LHCN-M2 (cell line): ENCODE data around the gene EFS. TPM values are rescaled to one million over a fixed set of nuclear protein-coding genes. Genes with fewer than 3 reads are reported as not detected.
A peak's percentile ranks its signal among the peaks of the same experiment; 100 is the strongest.

Source experiments
- DNase-seq: peaks from one replicate; pipeline ENCODE4 v3.0.0-alpha.2; 2012; ENCODE audit warnings: low read depth
- total RNA-seq: library from RNA; depleted of rRNA; stranded (reverse); fragments of >200 nt; gene quantifications from 2 replicates; pipeline ENCODE4 v1.2.3, GENCODE V29; 2014

Gene EFS
- total RNA-seq, 1 experiment from 2014 or later, result not detected

DNA sequence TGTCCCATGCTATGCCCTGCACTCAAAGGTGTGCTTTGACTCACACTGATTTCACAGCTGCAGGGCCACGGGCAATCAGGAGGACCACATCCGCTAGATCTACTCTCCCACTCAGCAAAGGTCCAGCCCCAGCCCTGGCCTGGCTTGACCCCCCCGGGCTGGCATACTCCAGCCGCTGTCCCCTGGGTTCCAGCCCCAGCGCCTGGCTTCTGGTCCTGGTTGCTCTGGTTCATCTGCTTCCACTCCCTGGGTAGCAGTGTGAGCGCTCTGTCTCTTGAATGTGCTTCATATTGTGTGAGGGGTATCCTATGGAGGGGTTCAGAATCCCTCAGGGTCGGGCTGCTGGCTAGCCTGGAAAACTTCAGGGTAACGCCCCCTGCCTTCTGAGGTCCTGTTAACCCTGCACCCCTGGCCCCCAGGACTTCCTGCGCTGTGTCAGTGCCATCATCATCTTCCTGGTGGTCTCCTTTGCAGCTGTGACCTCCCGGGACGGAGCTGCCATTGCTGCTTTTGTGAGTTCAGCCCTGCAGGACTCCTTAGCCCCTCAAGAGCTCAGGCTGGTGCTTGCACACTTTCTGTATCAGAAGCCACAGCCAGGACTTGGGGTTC, 13.7 kb upstream of the EFS start:
- DNase-seq, result no peak

- DNase-seq, result no peak
These were observed 12.9 kb upstream of the EFS start for GRCh38 chr14:23377573-23378563.

GRCh38 chr14:23377198-23377550, 12.2 kb upstream of the EFS start:
- no peak for DNase-seq

DNA sequence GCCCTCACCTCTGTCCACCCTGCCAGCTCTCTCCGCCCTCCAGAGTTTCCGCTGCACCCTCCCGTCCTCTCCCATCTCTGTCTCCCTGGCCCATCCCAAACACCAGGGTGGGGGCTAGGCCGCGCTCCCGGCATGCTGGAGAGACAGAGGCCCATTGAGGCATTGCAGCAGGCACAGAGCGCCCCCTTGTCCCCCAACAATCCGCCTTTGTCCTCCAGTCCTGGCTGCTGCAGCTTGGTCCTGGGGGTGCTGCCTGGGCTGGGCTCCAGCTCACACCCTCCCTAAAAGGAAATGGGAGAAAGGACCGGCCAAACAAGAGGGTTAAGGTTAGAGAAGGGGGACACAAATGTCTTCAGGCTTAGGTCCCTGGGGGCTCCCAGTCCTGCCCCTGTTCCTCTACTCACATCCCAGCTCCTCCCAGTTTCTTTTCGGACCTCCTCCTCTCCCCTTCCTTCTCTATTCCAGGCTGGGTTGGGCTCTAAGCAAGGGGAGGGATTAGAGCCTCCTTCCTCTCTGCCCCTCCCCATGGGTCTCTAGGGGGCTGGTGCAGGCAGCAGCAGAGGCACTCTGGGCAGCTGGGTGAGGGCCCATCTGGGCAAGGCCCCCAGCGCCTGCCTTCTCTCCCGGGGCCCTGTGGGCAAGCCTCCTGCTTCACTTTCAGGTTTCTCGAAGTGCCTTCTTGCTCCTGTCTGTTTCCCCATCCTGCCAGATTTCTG, 11.7 kb upstream of the EFS start, which contains the start of gene CMTM5:
CMTM5 (plus strand) TSS at position 565 of the 716 bp plus-strand sequence. CDS start 206 bp downstream, outside the sequence.
- no peak for DNase-seq

- no peak for DNase-seq
These were observed 10.7 kb upstream of the EFS start for GRCh38 chr14:23375527-23376251.

GRCh38 chr14:23373041-23373440, 8.1 kb upstream of the EFS start:
- no peak for DNase-seq

DNA sequence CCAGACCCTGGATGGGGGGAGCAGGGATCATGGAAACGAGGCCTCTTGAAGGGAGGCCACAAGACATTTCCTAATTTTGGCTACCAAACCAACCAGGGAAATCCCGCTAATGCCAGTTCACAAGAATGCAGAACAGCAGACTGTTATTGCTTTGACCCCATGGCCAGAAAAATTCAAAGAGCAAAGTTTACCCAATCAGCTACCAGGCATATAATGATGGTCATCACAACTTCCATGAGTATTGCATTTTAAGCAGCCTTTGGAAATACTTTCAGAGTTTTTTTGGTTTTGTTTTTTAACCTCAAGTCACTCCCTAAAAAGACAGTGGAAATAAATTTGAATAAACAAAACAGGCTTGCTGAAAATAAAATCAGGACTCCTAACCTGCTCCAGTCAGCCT, 7.5 kb upstream of the EFS start, which contains the start of gene IL25:
IL25 (plus strand) TSS at position 301 of the 400 bp plus-strand sequence.
- no peak for DNase-seq

DNA sequence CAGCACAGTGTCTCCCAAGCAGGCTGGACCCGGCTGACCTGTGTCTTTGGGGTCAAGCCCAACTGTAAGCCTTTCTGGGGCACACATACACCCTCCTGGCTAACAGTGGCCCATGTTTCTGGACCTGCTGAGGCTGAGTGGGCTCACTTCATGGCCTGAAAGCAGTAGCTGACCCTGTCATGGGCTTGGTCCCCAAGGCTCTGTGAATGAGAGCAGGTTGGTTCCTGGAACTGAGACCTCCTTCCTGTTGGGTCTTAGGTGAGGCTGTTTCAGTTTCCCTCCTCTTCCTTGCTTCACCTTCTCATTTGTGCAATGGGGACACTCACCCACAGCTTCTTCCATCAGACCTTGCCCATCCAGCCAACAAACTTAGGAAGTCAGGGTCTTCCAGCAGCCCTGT, 6.9 kb upstream of the EFS start:
- DNase-seq, result no peak

DNA sequence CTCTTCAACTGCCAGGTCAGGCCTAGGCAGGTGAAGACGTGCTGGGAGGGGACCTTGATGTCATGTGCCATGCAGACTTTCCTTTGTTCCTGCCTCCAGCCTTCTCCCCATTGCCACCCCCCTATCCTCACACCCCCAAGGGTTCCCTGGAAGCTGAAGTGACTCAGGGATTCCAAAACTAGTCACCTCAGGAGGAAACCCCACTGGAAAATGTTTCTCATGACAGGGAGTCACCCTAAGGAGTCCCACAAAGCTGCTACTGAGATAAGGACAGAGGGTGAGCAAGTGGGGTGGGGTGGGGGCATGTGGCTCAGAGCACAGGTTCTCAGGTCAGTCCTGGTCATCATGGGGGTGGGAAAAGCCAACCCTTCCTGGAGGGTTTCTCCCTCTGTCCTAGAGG, 5.2 kb upstream of the EFS start:
- DNase-seq, result no peak

DNA sequence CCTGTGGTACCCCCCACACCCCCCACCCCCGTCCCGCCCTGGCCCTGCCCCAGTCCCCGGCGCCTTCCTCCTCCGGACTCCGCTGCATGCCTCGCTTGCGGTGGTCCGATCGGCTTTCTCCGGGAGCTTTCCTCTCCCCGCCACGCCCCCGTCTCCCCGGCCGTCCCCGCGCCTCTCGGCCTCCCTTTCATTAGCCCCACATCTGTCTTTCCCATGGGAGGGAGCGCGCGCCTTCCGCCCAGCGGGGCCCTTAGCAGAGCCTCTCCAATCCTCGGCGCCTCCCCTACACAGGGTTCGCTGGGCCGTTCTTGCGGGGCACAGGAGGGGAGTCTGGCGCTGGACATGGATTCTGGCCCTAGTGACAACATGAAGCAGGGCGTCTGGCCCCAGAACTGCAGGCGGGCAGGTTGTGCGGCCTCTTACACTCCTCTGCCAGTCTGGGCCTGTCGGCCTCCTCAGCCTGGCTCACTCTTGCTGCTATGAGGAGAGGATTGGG, 1.5 kb upstream of the EFS start:
- DNase-seq, result no peak

- DNase-seq, result no peak
These were observed 907 bp upstream of the EFS start for GRCh38 chr14:23365732-23366425.

DNA sequence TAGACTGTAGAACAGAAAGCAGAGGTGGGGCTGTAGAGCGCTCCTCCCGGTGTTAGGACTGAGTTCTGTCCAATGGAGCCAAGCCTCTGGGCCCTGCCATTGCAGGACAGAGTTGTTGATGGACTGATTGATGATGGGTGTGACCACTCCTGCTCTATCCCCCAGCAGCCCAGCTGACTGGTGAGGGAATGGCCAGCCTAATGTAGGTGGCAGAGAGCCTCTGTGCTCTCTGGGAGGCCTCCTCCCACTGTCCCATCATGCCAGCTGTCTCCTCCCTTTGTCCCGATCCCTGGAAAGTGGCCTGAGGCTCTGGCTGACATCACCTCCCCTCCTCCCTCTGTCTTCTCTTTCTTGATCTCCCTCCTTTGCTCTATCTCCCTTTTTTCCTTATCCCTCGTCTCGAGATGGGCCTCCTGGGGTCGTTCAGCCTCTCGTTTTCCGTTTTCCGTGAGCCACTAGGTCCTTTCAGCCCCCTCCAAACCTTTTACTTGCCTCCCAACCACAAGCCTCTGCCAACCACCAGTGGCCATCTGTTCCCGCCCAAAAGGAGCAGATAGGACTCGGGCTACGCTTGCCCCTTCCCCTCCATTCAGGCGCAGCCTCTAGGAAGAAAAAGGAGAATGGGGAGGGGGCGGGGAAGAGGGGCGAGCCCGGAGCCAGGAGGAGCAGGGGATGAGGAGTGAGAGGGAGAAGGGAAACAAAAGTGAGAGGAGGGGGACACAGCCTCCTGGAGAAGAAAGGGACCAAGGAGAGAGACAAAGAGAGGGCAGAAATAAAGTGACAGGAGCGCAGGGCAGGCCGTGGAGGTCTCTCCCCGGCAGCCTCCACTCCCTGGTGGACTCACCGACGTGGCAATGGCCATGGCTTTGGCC, 572 bp downstream of the EFS start:
- no peak for DNase-seq

DNA sequence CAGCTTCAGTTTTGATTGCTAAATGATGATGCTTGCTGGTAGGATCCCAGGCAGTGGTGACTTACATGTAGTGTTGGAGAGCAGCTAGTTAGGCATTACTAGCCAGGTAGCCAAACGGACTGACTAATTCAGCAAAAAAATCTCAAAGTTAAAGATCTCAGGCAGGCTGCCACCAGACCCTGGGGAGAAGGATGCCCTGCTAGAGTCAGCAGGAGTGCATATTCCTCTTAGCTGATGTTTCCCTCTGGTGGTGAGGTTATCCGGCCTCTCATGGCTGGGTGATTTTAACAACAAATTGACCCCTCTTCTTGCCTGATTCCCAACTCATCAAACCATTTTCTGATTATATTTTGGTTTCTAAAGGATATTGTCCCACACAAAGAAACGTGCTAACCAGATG, 2.8 kb downstream of the EFS start:
- DNase-seq, result no peak

GRCh38 chr14:23361763-23362162, 3.2 kb downstream of the EFS start:
- DNase-seq, result no peak

DNA sequence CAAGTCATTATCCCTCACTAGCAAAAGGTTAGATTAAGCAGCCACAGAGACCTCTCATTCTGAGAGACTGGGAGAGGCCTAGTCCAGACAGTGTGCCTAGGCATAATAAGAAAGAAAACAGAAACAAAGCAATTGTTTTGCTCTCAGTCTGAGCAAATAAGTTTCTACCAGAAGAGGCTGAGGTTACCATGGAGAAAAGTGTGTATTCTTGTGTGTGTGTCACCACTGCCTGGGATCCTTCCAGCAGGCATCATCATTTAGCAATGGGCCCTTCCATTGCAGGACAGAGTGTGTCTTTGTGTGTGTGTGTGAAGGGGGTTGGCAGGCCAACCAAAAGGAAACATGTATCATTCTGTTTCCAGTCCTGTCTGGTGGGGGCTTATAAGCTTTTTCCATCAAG, 3.7 kb downstream of the EFS start:
- peak; percentile 12 for DNase-seq

GRCh38 chr14:23360496-23360895, 4.5 kb downstream of the EFS start:
- DNase-seq, result no peak

GRCh38 chr14:23359722-23360447, 5.1 kb downstream of the EFS start:
- no peak for DNase-seq

DNA sequence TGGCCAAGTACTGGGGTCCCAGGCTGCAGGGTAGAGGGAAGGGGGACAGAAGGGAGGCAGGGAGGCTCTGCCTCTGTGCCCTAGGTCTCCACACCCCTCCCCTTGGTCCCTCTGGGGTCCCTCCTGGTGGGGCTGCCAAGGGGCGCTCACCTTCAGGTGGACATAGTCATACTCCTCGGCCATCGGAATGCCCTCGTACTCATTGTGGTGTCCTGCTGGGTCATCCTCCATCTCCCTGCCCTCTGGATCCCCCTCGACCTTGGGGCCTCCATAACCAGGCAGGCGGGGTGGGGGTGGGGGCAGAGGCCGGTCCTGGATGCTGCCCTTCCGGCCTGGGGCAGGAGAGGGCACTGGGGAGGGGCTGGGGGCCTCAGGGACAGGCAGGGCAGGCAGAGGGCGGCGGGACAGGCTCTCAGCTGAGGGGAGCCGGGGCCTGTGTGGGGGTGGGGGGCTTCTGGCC, 5.8 kb downstream of the EFS start:
- no peak for DNase-seq
